CD14-positive monocyte (primary cell): ENCODE measurements around the gene LHX8. TPM values are rescaled to one million over a fixed set of nuclear protein-coding genes. Genes with fewer than 3 reads are reported as not detected.

Experiments used
- DNase-seq, 3 donors: peaks; one replicate each; pipeline ENCODE4 v3.0.0-alpha.2; 2011 to 2022
- H2AFZ ChIP-seq: 2 replicates; pipeline ENCODE4 v1.6.0; 2012; ENCODE audit warnings: mild to moderate bottlenecking, low read depth, low read length, inconsistent platforms; ENCODE audit not compliant: insufficient read depth, poor library complexity, severe bottlenecking
- H3K27ac ChIP-seq, 2 donors: 1 replicate in 1 of 2; 2 replicates in 1 of 2; pipeline ENCODE4 v1.5.1; 2012 to 2013; ENCODE audit warnings: low read length in 2 of 2, control low read depth in 1 of 2, inconsistent platforms in 1 of 2, low read depth in 1 of 2, mild to moderate bottlenecking in 1 of 2
- H3K27me3 ChIP-seq, 2 donors: one replicate each; pipeline versions ENCODE4 v1.6.0 to v1.6.1; 2011 to 2013; ENCODE audit warnings: low read length in 2 of 2; ENCODE audit not compliant: control insufficient read depth in 2 of 2, insufficient read depth in 2 of 2
- H3K36me3 ChIP-seq, 2 donors: replicated peaks in 1 of 2; 1 replicate in 1 of 2; 2 replicates in 1 of 2; pipeline versions ENCODE4 v1.5.1 to v1.6.1; 2012 to 2013; ENCODE audit warnings: low read length in 2 of 2, control low read depth in 1 of 2, inconsistent platforms in 1 of 2, mild to moderate bottlenecking in 1 of 2; ENCODE audit not compliant: insufficient read depth in 2 of 2, control insufficient read depth in 1 of 2
- H3K4me1 ChIP-seq, 2 donors: 1 replicate in 1 of 2; 2 replicates in 1 of 2; pipeline versions ENCODE4 v1.5.1 to v1.6.1; 2012 to 2013; ENCODE audit warnings: low read length in 2 of 2, control low read depth in 1 of 2, inconsistent platforms in 1 of 2, mild to moderate bottlenecking in 1 of 2, moderate library complexity in 1 of 2; ENCODE audit not compliant: insufficient read depth in 2 of 2, control insufficient read depth in 1 of 2
- H3K4me2 ChIP-seq: replicated peaks from 2 replicates; pipeline ENCODE3; 2012; ENCODE audit warnings: low read length, moderate library complexity, mild to moderate bottlenecking; ENCODE audit not compliant: poor library complexity, severe bottlenecking; ENCODE audit errors: extremely low read depth
- H3K4me3 ChIP-seq, 3 experiments: fragments of 200-600 bp in 1 of 3; sonication (generic) in 1 of 3; replicated peaks in 1 of 3; 1 replicate in 2 of 3; 2 replicates in 1 of 3; pipeline ENCODE4 v1.5.1; 2011 to 2013; ENCODE audit warnings: low read length in 3 of 3, mild to moderate bottlenecking in 3 of 3, control low read depth in 2 of 3, low read depth in 2 of 3, inconsistent platforms in 1 of 3, moderate library complexity in 1 of 3
- H3K79me2 ChIP-seq: 2 replicates; pipeline ENCODE4 v1.6.0; 2012; ENCODE audit warnings: mild to moderate bottlenecking, control low read depth, inconsistent platforms, low read length, moderate library complexity; ENCODE audit not compliant: insufficient read depth
- H3K9ac ChIP-seq: 2 replicates; pipeline ENCODE4 v1.6.0; 2017; ENCODE audit warnings: low read length, mild to moderate bottlenecking; ENCODE audit not compliant: insufficient read depth, poor library complexity, severe bottlenecking
- H3K9me3 ChIP-seq, 2 donors: replicated peaks in 1 of 2; 1 replicate in 1 of 2; 2 replicates in 1 of 2; pipeline versions ENCODE4 v1.5.1 to v1.6.1; 2012 to 2013; ENCODE audit warnings: low read length in 2 of 2, control low read depth in 1 of 2; ENCODE audit not compliant: control insufficient read depth in 1 of 2, insufficient read depth in 1 of 2
- H4K20me1 ChIP-seq: 2 replicates; pipeline ENCODE4 v1.6.0; 2012; ENCODE audit warnings: mild to moderate bottlenecking, low read length, control low read depth, moderate library complexity; ENCODE audit not compliant: insufficient read depth
- H3K27ac Mint-ChIP-seq, 7 donors: one replicate each; pipeline ENCODE4 v1.8.0; 2020; ENCODE audit warnings: mild to moderate bottlenecking in 7 of 7, mixed read lengths in 7 of 7, moderate library complexity in 6 of 7, inconsistent platforms in 2 of 7
- H3K27me3 Mint-ChIP-seq, 3 donors: one replicate each; pipeline ENCODE4 v1.8.0; 2021 to 2022; ENCODE audit warnings: low read depth in 3 of 3, mild to moderate bottlenecking in 3 of 3, mixed read lengths in 3 of 3, moderate library complexity in 3 of 3, inconsistent platforms in 1 of 3
- H3K36me3 Mint-ChIP-seq, 2 donors: one replicate each; pipeline ENCODE4 v1.8.0; 2020; ENCODE audit warnings: mixed read lengths in 2 of 2, inconsistent platforms in 1 of 2, mild to moderate bottlenecking in 1 of 2
- H3K4me1 Mint-ChIP-seq: one replicate; pipeline ENCODE4 v1.8.0; 2020; ENCODE audit warnings: mild to moderate bottlenecking, mixed read lengths
- H3K4me3 Mint-ChIP-seq, 2 donors: one replicate each; pipeline ENCODE4 v1.8.0; 2020; ENCODE audit warnings: mild to moderate bottlenecking in 2 of 2, mixed read lengths in 2 of 2, moderate library complexity in 1 of 2
- H3K9me3 Mint-ChIP-seq, 7 donors: one replicate each; pipeline ENCODE4 v1.8.0; 2020 to 2022; ENCODE audit warnings: mixed read lengths in 7 of 7, mild to moderate bottlenecking in 6 of 7, moderate library complexity in 6 of 7, inconsistent platforms in 2 of 7
- WGBS: methylation state at CpG from one replicate; pipeline ENCODE4 v1.1.5; 2013; ENCODE audit warnings: missing lambda C conversion rate; ENCODE audit not compliant: insufficient coverage; 5-methylcytosine and 5-hydroxymethylcytosine counted together
- intact Hi-C, 2 donors: fragments of 100-400 bp; cut with micrococcal nuclease; formaldehyde crosslinking; loops; one replicate each; pipeline versions ENCODE4 v1.15.0 to v1.15.1; 2023
- polyA plus RNA-seq, 3 donors: library from polyadenylated mRNA; depleted of rRNA in 1 of 3; unstranded in 2 of 3; stranded (reverse) in 1 of 3; fragments of 300-500 nt in 2 of 3; fragments of >200 nt in 1 of 3; fragmentation: Illumina TruSeq in 2 of 3; gene quantifications; 1 replicate in 2 of 3; 2 replicates in 1 of 3; pipeline ENCODE4 v1.2.3, GENCODE V29; 2012 to 2021
- TF ChIP-seq, protein P1 (sequence below): fragments of 200-600 bp; IDR thresholded peaks from one replicate; pipeline ENCODE4 v1.8.0; 2022; ENCODE audit warnings: antibody characterized with exemption, mild to moderate bottlenecking

The LHX8 gene
- polyA plus RNA-seq, 3 donors, result not detected

DNA sequence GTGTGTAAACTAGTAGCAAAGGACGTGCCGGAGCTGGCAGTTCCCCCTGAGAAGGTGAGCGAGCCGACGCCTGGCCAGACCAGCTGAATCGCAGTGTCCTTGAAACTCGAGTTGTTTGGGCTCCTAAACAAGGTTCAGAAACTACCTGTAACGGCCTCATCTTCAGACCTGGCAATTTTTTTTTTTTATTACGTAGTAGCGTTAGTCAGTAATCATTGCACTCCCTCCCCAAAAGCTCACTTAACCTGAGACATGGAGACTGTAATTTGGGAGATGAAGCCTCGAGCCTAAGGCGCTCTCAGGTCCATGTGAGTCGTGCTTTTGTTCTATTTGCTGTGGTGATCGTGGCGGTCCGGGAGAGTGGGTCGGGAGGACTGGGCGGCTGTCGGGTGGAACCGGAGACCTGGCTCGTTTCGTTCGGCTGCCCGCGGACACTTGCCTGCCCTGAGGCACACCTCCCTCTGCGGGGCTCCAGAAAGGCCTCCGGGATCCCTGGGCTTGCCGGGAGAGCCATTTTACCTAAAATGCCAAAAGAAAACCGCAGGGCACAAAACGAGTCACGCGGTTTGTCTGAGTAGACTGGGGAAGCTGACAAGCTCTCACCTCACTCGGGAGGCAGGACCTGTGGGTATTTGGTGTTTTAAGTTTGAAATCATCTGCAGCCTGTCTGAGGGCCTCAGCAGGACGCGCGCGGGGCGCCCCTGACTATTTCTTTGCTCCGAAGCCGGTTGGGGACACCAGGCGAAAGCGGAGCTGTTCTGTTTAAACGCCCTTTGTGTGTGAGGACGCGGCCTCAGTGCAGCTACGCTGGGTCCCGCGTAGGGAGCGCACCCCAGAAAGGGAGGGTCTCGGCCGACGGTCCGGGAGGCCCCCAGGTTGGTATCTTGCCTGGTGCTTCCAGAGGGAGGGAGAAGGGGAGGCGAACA lies 722 bp downstream of the LHX8 start:
- intact Hi-C loops, result no loop called here
- H3K27me3 Mint-ChIP-seq, result peaks cover 90 to 97% (median 92%) of the 10 kb centered on the region in 3 donors
- H3K4me2 ChIP-seq, result peak overlapping the region; percentile 45

DNA sequence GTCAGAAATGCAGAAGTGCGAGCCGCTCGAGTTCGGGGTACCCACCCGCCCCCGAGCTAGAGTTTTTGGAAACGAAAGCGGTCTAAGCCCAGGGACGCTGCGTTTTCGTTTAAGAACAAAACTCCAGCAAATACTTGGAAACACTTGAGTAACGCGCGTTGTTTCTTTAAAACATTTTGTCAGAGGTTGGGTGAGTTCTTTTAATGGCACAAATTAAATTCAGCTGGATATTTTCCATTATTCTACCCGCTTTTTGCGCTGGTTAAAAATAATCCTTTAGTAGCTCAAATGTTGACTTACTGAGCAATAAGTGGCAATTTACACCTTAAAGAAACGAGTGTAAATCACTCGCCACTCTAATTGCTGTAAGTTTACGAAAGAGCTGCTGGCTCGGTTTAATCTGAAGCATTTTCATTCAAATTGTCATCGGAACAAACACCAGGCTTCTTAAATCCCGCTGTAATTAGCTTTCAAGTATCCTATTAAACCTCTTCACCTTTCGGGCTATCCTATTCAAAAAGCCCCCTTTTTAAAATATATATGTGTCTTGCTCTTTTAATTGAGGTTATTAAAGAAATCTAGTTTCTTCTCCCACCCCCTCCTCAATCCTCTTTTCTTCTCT lies 1.5 kb downstream of the LHX8 start:
- H3K36me3 Mint-ChIP-seq, result peaks cover 7 to 8% of the 10 kb centered on the region in 2 donors
- H3K4me1 ChIP-seq, result peaks cover 0 to 5% of the 10 kb centered on the region in 2 donors
- DNase-seq, result no peak
- WGBS, result 11% methylated on average over 12 of the region's 23 CpGs
- H3K9ac ChIP-seq, result no peak overlapping the region
- TF ChIP-seq, protein P1, sequence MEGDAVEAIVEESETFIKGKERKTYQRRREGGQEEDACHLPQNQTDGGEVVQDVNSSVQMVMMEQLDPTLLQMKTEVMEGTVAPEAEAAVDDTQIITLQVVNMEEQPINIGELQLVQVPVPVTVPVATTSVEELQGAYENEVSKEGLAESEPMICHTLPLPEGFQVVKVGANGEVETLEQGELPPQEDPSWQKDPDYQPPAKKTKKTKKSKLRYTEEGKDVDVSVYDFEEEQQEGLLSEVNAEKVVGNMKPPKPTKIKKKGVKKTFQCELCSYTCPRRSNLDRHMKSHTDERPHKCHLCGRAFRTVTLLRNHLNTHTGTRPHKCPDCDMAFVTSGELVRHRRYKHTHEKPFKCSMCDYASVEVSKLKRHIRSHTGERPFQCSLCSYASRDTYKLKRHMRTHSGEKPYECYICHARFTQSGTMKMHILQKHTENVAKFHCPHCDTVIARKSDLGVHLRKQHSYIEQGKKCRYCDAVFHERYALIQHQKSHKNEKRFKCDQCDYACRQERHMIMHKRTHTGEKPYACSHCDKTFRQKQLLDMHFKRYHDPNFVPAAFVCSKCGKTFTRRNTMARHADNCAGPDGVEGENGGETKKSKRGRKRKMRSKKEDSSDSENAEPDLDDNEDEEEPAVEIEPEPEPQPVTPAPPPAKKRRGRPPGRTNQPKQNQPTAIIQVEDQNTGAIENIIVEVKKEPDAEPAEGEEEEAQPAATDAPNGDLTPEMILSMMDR, result no peak
- peaks cover 78 to 98% of the 10 kb centered on the region in 2 donors for H3K27me3 ChIP-seq
- no peaks in the 10 kb centered on the region for H3K36me3 ChIP-seq
- H3K9me3 ChIP-seq, result peaks cover 4 to 58% of the 10 kb centered on the region in 2 donors
- peaks cover 14% of the 10 kb centered on the region for H3K4me1 Mint-ChIP-seq
- no peak overlapping the region for H3K27ac ChIP-seq
- peak overlapping the region in 1 of 3 experiments; percentile 32 for H3K4me3 ChIP-seq
- no peak overlapping the region for H3K27ac Mint-ChIP-seq
- peaks cover 0 to 35% (median 26%) of the 10 kb centered on the region in 7 donors for H3K9me3 Mint-ChIP-seq
- no peaks in the 10 kb centered on the region for H3K79me2 ChIP-seq
- intact Hi-C loops, result no loop called here
- peak overlapping the region; percentile 47 to 95 for H3K4me3 Mint-ChIP-seq
- H3K4me2 ChIP-seq, result peak overlapping the region; percentile 45
- H4K20me1 ChIP-seq, result no peaks in the 10 kb centered on the region
- peaks cover 83 to 95% (median 87%) of the 10 kb centered on the region in 3 donors for H3K27me3 Mint-ChIP-seq
- no peak overlapping the region for H2AFZ ChIP-seq

More for the DNA sequence above, 722 bp downstream of the LHX8 start:
- Histone ChIP-seq H3K27ac (no peak overlapping the region), H3K9me3 (peaks cover 4 to 65% of the 10 kb centered on the region in 2 donors), H2AFZ (no peak overlapping the region), H3K36me3 (no peaks in the 10 kb centered on the region), H3K4me1 (peaks cover 0 to 5% of the 10 kb centered on the region in 2 donors), H4K20me1 (no peaks in the 10 kb centered on the region), H3K79me2 (no peaks in the 10 kb centered on the region), H3K9ac (no peak overlapping the region), H3K4me3 (peak overlapping the region in 1 of 3 experiments; percentile 32), H3K27me3 (peaks cover 85 to 99% of the 10 kb centered on the region in 2 donors)
- peak overlapping the region in 1 of 7 donors; percentile 81 for H3K27ac Mint-ChIP-seq
- peaks cover 7 to 8% of the 10 kb centered on the region in 2 donors for H3K36me3 Mint-ChIP-seq
- 2% methylated on average over 46 of the region's 54 CpGs for WGBS
- DNase-seq, result no peak
- TF ChIP-seq, protein P1, result no peak
- peak overlapping the region; percentile 47 to 95 for H3K4me3 Mint-ChIP-seq
- peaks cover 14% of the 10 kb centered on the region for H3K4me1 Mint-ChIP-seq
- H3K9me3 Mint-ChIP-seq, result peaks cover 3 to 42% (median 34%) of the 10 kb centered on the region in 7 donors
